GM12801 (cell line): Measurements from ENCODE around the gene ZCCHC17.

ENCODE experiments used
- CTCF ChIP-seq: IDR thresholded peaks from one replicate; pipeline ENCODE4 v1.5.1; 2011; ENCODE audit warnings: control low read depth; ENCODE audit not compliant: insufficient read length; ENCODE audit errors: extremely low read depth

ZCCHC17 gene

GRCh38 chr1:31315902-31316301 lies 19.1 kb downstream of the ZCCHC17 start:
- TF ChIP-seq CTCF = no peak

- TF ChIP-seq CTCF = no peak
Measured at GRCh38 chr1:31318146-31318545, 21.3 kb downstream of the ZCCHC17 start.

GRCh38 chr1:31324093-31324492 lies 27.3 kb downstream of the ZCCHC17 start:
- TF ChIP-seq CTCF = no peak

GRCh38 chr1:31324992-31325391 lies 28.2 kb downstream of the ZCCHC17 start:
- TF ChIP-seq CTCF = no peak

- TF ChIP-seq CTCF = no peak
Measured at GRCh38 chr1:31326461-31326860, 29.6 kb downstream of the ZCCHC17 start.

- TF ChIP-seq CTCF = no peak
Measured at GRCh38 chr1:31327381-31327780, 30.5 kb downstream of the ZCCHC17 start.

GRCh38 chr1:31335007-31335406 lies 38.2 kb downstream of the ZCCHC17 start:
- no peak for TF ChIP-seq CTCF
